NCI-H1105 (cell line): ENCODE measurements around the gene IGFBP2.

Experiments used
- DNase-seq: peaks from one replicate; lab custom pipeline; 2025; lab: John Stamatoyannopoulos, UW

Gene IGFBP2

DNA sequence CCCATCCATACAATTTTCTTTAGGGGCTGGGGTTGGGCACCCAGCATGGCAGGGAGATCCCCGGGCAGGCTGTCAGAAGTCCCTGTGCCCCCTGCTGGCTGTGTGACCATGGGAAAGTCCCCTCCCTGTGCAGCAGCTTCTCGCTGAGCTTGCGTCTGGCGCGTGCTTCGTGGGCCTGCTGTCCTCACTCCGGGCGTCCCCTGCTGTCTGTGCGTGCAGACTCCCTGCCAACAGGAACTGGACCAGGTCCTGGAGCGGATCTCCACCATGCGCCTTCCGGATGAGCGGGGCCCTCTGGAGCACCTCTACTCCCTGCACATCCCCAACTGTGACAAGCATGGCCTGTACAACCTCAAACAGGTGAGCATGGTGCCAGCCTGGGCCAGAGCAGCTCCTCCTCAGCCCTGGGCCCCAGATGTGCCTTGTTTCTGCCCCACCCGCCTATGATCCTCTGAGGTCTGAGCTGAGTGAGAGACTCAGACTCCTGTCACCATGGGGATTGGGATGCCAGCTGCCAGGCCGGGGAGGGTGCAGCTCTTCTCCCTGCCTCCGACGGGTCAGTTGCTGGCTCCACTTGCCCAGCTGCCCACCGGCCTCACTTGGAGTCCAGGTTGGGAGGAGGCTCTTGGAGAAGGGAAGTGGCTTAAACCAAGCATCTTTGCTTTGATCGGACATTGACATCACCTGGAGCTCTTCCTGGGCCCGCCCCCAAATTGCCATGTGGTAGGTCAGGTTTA is 28.6 kb downstream of the IGFBP2 start:
- DNase-seq, result no peak

DNA sequence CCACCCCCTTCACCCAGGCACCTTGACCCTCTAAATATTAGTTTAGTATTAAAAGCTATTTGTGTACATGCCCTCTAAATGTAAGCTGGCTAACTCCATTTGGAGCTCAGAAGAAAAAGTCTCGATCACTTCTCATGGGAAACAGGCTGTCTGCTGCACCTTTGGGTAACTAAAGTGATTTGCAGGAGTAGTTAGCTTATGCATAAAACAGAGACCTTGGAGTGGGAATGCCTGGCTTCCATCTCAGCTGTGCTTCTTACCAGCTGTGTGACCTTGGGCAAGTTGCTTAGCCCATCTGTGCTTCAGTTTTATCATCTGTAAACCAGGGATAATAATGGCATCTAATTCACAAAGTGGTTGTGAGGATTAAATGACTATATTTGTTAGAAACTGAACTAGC is 29.9 kb downstream of the IGFBP2 start:
- no peak for DNase-seq

DNA sequence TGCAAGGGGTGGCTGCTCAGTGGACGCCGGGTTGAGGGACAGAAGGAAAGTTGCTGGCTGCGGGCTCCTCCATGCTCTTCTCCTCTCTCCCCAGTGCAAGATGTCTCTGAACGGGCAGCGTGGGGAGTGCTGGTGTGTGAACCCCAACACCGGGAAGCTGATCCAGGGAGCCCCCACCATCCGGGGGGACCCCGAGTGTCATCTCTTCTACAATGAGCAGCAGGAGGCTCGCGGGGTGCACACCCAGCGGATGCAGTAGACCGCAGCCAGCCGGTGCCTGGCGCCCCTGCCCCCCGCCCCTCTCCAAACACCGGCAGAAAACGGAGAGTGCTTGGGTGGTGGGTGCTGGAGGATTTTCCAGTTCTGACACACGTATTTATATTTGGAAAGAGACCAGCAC is 30.6 kb downstream of the IGFBP2 start:
- no peak for DNase-seq

DNA sequence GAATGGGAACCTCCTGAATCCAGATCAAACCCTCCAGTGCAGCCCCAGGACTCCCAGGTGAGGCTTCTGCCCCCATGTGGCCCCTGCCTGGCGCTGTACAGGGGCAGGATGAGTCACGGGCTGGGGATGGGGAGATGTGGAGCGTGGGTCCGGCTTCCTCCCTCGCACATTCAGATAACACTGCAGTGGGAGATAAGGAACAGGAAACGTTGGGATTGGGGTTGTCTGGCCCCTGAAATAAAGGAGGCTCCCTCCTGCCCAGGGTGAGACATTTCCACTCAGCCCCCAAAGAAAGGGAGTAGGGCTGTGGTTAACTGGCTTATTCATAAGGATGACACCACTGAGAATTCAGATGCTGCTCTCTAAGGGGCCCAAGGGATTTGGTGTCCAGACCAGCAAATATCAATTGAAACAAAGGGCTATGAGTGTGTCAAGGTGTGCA is 31.4 kb downstream of the IGFBP2 start:
- DNase-seq, result no peak

DNA sequence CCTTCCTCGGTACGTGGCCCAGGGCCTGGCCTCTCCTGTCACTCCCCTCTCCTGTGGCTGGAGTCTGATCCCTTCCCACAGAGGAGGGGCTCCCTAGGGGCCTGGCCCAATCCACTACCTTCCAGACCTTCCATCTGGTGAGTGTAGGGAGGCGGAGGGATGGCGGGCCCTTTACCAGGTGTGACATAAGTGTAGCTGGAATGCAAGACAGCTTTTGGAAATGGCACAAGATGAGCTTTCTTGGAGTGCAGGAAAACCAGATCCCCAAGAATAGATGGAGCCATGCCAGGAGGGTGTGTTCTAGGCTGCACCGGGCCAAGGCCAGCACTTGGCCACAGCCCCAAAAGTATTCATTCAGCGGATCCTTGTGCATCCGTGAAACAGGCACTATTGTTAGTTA is 32.0 kb downstream of the IGFBP2 start:
- no peak for DNase-seq

DNA sequence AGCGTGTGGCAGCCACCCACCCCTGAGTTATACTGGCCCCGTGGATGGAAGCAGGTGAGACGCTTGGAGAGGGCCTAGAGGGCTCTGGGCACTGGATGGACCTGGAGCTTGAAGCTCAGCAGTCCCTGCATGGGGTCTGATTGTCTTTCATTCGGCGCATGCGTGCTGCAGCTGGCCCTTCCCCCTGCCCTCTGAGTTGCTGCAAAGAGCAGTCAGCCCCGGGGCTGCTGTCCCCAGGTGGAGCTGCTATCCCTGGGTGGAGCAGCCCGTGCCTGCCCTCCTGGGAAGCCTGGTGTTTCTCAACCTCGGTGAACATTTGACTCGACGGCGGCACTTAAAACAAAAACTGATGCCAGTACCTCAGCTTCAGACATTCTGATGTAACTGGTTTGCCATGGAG is 32.5 kb downstream of the IGFBP2 start:
- no peak for DNase-seq

DNA sequence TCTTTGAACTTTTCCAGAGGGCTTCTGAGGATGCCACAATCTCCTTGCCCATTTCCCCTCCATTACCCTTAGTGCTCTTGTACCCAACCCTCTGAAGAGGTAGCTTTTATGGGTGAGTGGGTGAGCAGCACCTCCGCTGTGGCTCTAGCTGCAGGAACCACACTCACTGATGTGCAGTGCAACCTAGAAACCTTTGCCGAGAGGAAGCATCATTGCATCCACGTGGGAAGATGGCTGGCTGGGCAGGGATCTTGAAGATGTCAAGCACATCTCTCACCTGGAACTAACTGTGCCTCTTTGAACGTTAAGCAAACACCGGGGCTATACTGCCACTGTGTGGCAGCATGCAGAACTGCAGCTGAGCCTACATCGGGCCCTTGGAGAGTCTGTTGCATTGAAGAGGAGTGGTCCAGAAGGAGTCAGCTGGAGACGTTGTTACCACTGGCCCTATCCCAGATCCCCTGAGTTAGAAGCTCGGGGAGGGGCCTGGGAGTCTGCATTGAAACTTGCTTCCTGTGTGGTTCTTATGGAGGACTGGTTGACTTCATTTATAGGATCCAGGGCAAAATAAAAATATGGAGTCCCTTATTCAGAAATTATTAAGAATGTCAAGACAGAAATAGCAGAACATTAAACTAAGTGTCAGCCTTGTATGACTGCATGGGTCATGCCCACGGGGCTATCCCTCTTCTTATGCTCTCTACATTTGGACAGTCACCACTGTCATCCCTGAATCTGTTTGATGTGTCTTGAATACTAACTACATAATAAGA is 33.4 kb downstream of the IGFBP2 start:
- peak; percentile 51 for DNase-seq

DNA sequence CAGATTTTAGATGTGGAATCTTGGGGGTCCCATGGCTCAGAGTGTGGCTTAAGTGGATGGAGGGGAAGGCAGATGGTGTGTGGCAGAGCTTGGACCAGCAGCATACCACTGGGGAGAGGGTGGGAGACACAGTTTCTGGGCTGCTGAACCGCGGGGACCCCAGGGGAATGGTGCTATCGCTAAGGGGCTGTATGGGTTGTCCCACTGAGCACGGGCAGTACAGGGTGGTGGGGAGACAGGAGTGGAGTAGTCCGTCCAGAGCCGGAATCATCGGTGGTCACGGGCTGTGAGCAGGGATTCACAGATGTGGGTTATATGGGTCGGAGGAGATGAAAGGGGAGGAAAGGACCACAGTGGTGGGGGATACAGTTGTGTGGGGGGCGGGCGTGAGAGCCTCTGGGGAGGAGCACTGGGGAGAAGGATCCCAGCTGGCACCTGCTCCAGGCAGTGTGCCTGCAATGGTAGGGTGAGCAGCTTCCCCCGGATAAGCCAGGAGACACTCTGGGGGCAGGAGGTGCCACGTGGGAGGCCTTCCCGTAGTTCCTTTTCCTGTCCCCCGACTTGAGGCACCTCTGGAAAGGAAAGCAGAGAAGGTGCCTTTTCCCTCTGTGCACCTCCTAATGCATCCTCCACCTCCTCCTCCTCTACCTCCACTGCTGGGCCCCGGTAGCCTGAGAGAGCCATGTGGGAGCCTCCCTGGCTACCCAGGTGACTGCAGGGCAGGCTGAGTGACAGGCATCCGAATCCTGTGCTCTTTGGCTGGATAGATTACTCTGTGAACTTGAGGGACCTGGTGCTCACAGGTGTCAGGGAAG is 37.3 kb downstream of the IGFBP2 start:
- DNase-seq, result no peak

DNA sequence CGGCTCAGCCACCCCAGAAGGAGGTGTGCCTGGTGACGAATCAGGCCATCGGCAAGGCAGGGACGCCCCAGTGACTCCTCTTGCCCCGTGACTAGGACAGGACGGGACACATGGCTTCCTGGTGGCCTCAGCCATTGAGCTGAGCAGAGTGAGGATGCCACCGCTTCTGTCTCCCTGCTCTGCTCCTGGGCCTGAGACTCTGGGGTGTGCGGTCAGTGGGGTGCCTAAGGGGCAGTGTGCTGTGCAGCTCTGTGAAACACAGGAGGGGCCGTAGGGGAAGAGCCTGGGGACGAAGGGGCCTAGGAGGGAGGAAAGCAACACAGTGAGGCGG is 37.8 kb downstream of the IGFBP2 start:
- no peak for DNase-seq

DNA sequence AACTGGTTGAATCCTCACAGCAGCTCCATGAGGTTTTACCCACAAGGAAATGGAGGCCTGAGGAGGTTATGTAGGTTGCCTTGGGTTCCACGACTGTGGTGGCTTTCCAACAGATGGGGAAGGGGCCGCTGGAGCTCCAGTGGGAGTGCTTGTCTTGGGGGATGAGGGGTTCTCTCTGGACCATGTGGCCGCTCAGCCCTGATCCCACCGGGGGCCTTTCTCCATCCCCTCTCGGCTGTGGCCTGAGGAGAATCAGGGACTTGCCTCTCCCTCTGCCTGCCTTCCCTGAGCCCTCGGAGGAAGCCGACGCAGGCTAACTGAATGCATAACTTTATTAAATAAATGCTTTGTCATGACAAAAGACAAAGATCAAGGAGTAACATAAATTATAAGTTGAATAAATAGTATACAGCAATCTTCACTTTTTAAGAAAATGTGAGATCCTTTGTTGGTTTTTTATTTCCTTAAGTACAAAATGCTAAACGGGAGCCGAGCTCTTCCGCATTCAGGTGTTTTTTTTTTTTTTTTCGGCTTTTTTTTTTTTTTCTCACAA is 38.6 kb downstream of the IGFBP2 start:
- DNase-seq, result no peak

DNA sequence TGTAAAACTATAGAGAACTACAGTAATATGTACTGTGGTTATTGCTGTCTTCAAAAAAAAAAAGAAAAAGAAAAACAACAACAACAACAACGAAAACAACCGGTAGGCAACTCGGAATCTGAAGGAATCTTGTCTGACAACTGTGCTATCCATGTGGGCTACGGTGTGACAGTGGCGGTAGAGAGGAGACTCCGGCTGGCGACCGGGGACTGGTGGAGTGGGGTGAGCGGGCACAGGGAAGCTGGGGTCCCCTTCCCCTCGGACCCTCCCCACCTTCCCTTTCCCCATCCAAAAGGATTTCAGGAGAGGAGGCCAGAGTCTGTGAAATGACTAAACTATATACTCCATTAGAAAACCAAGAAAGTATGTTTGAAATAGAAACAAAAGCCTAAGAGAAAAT is 39.2 kb downstream of the IGFBP2 start:
- DNase-seq, result no peak

DNA sequence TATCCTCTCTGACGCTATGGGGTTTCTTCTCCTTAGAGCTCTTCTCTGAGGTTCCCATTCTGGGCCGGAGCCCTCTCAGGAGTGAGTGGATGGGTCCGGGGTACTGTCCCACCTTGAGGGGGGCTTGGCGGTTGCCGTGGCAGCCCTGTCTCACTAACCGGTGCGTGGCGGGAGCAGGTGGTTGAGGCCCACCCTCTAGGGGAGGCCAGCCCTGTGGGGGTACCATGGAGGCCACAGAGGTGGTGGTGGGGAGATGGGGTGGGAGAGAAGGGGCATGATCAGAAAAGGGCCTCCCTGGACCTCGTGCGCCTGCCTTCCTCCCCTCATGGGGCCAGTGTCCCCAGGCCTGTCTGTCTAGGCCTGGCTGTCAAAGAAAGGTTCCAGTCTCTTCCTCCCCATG is 39.8 kb downstream of the IGFBP2 start:
- DNase-seq, result no peak

DNA sequence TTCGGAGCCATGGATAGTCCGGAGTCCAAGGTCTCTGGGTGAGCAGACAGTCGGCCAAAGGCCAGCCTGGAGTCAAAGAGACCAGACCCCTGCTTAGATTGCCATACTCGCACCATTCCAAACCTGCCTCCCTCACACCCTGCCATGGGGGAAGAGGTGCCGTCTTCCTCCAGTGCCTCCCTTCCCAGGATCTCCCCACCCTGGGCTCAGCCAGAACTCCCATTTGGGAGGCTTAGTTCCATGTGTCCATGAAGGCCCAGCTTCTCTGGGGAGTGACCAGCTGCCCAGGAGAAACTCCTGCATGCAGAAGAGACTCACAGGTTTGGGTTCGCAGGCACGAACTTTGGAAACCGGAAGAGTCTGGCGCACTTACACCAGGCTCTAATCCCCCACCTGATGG is 40.4 kb downstream of the IGFBP2 start:
- DNase-seq, result no peak

DNA sequence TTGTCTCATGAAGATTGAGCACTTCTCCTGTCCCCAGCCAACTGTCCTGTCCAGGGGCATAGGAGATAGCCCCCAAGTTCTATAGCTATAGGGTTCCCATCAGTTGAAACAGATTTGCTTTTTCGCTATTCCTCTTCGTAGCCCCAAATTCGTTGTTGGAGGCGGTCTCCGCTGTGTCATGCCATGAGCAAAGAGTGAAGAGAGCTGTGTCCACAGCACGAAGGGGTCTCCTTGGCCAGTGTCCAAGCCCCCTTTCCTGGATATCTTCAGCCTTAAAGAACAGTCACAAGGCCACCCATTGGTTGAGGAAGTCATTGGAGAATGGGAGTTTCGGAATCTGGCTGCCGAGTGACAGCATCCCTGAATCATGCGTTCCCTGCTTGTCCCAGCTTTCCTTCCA is 41.2 kb downstream of the IGFBP2 start:
- DNase-seq, result no peak

DNA sequence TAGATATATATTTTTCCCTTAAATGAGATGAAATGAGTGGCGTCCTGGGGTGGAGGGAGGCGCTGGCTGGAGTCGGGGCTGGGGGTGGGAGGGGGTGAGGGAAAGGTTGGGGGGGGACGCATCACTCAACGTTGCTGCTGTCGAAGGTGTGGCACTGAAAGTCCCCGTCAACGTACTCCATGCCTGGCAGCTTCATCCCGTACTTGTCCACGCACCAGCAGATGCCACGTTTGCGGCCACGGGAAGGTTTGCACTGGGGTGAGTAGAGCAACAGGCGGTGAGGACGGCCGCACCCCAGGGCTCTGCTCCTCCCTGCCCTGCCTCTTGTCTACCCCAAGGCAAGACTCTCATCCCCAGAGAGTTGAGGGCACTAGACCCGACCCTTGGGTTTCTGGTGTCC is 43.4 kb downstream of the IGFBP2 start:
- no peak for DNase-seq

DNA sequence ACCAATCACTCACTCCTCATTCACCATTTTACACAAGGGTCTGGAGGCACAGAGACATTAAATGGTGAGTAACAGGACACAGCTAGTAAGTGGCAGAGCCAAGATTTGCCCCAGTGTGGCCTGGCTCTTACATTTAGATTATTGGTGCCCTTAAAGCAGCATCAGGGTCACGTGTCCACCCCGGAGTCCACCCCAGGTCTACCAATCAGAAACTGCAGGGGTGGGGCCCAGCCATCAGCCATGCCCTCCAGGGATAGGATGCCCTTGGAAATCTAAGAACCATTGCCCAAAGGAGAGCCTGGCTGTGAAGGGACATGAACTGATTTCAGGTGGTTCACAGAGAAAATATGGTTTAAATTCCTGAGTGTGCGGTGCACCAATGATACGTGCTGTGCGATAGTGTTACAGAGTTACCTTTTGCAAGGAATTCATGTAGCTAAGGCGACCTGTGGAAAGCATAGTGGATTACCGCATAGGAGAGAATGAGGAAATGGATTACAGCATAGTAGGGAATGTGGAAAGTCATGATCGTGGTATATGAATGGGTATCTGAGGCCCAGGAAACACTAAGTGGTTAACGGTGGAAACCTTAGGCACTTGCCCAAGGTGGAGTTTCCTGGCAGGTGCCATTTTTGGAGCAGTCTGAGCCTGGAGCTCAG is 44.3 kb downstream of the IGFBP2 start:
- DNase-seq, result no peak

DNA sequence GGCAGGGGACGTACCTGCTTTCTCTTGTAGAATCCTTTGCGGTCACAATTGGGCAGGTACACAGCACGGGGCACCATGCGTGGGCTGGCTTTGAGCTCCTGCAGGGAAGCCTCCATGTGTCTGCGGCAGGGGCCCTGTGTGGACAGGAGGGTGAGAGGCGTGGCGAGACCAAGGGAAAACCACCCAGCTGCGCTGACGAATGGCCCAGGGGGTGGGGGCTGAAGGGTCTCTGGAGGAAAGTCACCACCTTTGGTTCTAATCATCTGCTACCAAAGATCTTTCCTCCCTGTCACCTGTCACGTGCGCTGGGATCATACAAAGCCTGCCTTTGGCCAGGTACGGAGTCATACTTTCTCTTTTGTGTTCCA is 44.9 kb downstream of the IGFBP2 start:
- no peak for DNase-seq

DNA sequence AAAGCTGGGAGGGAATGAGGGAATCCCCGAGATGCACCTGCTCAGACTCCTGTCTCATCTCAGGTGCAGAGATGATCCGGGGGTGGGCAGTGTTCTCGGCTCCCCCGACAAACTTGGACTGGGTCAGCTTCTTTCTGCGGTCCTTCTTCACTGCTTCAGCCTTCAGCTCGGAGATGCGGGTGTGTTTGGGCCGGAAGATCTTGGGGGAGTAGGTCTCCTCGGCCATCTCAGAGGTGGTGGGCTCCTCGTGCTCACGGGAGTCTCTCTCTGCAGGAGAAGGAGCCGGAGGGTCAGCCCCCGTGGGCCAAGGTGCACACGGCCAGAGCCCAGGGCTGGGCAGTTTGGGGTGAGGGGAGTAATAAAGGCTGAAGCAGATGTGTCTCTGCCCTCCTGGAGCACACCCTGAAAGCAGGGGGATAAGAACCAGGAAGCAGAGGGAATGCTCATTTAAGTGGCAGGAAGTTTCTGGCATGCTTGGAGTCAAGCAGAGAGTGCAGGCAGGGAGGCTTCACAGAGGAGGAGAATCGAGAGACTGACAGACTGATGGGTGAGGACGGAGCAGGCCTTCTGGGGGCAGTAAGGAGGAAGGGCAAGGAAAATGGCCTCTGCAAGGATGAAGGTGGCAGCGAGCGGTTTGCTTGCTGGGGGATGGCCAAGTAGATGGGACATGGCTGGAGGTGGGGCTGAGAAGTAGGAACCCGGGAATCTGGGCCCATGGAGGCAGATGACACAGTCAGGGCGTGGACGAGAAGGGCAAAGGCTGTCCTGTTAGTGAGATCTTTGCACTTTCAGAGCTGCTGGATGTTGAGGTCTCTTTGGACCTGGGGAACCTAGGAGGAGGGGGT is 45.8 kb downstream of the IGFBP2 start:
- no peak for DNase-seq

DNA sequence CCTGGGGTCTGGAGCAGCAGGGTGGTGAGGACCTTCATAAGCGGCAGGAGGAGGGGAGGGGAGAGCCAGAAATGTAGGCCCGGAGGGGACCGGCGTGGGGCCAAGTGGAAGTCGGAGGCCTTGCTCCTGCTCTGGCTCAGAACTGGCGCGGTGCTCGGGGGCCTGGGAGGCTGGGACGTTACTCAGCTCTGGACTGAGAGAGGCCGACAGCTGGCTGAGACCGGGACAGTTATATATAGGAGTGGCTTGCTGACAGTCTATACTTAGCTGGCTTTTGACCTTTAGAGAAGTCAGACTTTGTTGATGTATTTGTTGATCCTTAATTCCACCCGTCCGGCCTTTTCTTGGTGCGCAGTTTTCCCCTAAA is 46.4 kb downstream of the IGFBP2 start:
- DNase-seq, result no peak

DNA sequence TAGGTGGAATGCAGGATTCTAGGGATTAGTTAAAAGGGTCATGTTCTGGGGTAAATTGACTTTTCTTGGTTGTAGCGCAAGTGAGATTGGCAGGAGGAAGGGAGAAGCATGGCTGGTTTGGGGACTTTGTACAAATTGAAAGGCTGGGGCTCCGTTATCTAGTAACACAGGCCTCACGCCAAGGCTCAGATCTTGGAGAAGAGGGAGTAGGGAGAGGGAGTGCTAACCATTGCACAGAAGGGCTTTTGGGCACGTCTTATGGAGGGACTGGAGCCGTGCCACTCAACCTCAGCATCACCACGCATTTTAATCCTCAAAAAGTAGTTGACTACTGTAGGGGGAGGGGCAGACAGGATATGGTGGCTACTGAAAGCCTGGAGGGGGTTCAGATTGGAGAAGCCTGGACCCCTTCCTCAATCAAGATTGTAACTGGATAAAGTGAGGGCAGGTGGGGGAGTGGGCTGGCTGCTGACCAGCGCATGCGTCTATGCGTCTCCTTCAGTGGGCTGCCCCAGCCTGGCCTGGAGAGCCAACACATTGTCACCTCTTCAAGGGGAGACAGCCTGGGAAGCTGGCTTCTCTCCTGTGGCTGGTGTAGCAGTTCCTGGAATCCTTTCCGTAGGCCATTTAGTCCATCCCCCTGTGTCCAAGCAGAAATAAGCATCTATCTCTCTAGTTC is 47.9 kb downstream of the IGFBP2 start:
- DNase-seq, result no peak

DNA sequence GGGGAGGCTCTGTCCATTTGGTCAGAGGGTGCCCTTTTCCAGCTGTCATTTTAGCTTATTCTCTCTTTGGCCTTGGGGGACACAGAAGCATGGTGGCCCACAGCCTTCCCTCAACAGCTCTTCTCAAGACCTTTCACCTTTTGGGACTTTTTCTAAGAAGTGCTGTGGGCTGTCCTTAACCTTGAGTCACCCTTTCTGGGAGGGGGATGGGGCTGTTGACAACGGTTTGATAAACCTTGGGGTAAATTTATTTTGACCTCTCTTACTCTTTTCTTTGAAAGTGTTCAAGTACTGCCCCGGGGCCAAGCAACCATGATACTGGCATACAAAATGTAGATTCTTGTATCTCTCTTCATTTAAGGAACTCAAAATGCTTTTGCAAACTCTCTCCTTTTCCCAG is 48.5 kb downstream of the IGFBP2 start:
- DNase-seq, result no peak
